Endothelial cell of umbilical vein (primary cell): ENCODE data around the gene PALB2. TPM values are rescaled to one million over a fixed set of nuclear protein-coding genes. Genes with fewer than 3 reads are reported as not detected.

ENCODE experiments used
- BruUV-seq: library from RNA; stranded (reverse); fragments of 400-500 nt; replicated peaks from 2 replicates; lab custom pipeline; 2021; lab: Mats Ljungman, UMichigan
- CTCF ChIA-PET: fragments of 300-600, 350-600 bp; sonication (Branson Sonifier 250); formaldehyde crosslinking; loops from one replicate; lab custom pipeline; 2021; ENCODE audit warnings: antibody characterized with exemption, inconsistent platforms; lab: Charles Lee
- POLR2A ChIA-PET: fragments of 300-600, 350-600 bp; sonication (Branson Sonifier 250); formaldehyde crosslinking; loops from one replicate; lab custom pipeline; 2021; ENCODE audit warnings: antibody characterized with exemption, inconsistent platforms; lab: Charles Lee
- DNase-seq: peaks from one replicate; pipeline ENCODE4 v3.0.0-alpha.2; 2011; ENCODE audit warnings: low read depth, low spot score
- FAIRE-seq: peaks from 2 replicates; lab custom pipeline; 2011; peaks lifted over from hg19 to GRCh38; lab: Jason Lieb, UNC
- H2AFZ ChIP-seq: 2 replicates; pipeline ENCODE4 v1.6.0; 2012; ENCODE audit warnings: low read depth, low read length, control low read depth, inconsistent platforms
- H3K27ac ChIP-seq: 2 replicates; pipeline ENCODE4 v1.5.1; 2011; ENCODE audit warnings: low read depth, mild to moderate bottlenecking, control low read depth, low read length, moderate library complexity; ENCODE audit not compliant: insufficient read depth
- H3K27me3 ChIP-seq, 2 experiments: 2 replicates each; pipeline versions ENCODE4 v1.6.0 to v1.6.1; 2011; ENCODE audit warnings: low read length in 2 of 2, mixed read lengths in 1 of 2; ENCODE audit not compliant: control insufficient read depth in 2 of 2, insufficient read depth in 2 of 2
- H3K36me3 ChIP-seq, 2 experiments: 2 replicates in 1 of 2; 3 replicates in 1 of 2; pipeline ENCODE4 v1.5.1; 2011; ENCODE audit warnings: low read length in 2 of 2, mild to moderate bottlenecking in 1 of 2, moderate library complexity in 1 of 2; ENCODE audit not compliant: control insufficient read depth in 2 of 2, insufficient read depth in 2 of 2; ENCODE audit errors: extremely low read depth in 1 of 2
- H3K4me1 ChIP-seq: 3 replicates; pipeline ENCODE4 v1.5.1; 2011; ENCODE audit warnings: mild to moderate bottlenecking, low read length; ENCODE audit not compliant: control insufficient read depth, insufficient read depth; ENCODE audit errors: extremely low read depth
- H3K4me2 ChIP-seq: 2 replicates; pipeline ENCODE4 v1.6.1; 2011; ENCODE audit warnings: low read length, control low read depth, mixed read lengths; ENCODE audit not compliant: insufficient read depth
- H3K4me3 ChIP-seq, 3 experiments: fragments of 200-600 bp in 1 of 3; sonication (generic), shearing (Covaris generic) in 1 of 3; replicated peaks in 1 of 3; 2 replicates each; pipeline ENCODE4 v1.5.1; 2011 to 2016; ENCODE audit warnings: control low read depth in 3 of 3, low read length in 3 of 3, mild to moderate bottlenecking in 2 of 3, inconsistent platforms in 1 of 3, low read depth in 1 of 3, moderate library complexity in 1 of 3; ENCODE audit not compliant: insufficient read depth in 1 of 3
- H3K79me2 ChIP-seq: 2 replicates; pipeline ENCODE4 v1.6.0; 2012; ENCODE audit warnings: low read length, inconsistent platforms; ENCODE audit not compliant: control insufficient read depth, insufficient read depth
- H3K9ac ChIP-seq: replicated peaks from 2 replicates; pipeline ENCODE3; 2011; ENCODE audit warnings: low read length, control low read depth; ENCODE audit not compliant: insufficient read depth; ENCODE audit errors: extremely low read depth
- H3K9me1 ChIP-seq: replicated peaks from 3 replicates; pipeline ENCODE4 v1.6.0; 2011; ENCODE audit warnings: mild to moderate bottlenecking, low read length; ENCODE audit not compliant: control insufficient read depth, insufficient read depth; ENCODE audit errors: extremely low read depth
- H3K9me3 ChIP-seq: replicated peaks from 2 replicates; pipeline ENCODE4 v1.5.1; 2012; ENCODE audit warnings: low read length, inconsistent platforms; ENCODE audit not compliant: control insufficient read depth, insufficient read depth
- H4K20me1 ChIP-seq: replicated peaks from 2 replicates; pipeline ENCODE3; 2011; ENCODE audit warnings: mild to moderate bottlenecking, low read length; ENCODE audit not compliant: control insufficient read depth, insufficient read depth; ENCODE audit errors: extremely low read depth
- EZH2 ChIP-seq: IDR thresholded peaks from 2 replicates; pipeline ENCODE4 v1.6.1; 2012; ENCODE audit warnings: borderline replicate concordance, low read depth, mild to moderate bottlenecking, moderate library complexity, low read length, inconsistent platforms; ENCODE audit not compliant: severe bottlenecking
- FOS ChIP-seq: IDR thresholded peaks from 2 replicates; pipeline ENCODE4 v1.6.1; 2011; ENCODE audit warnings: mild to moderate bottlenecking, low read length, moderate library complexity, borderline replicate concordance; ENCODE audit not compliant: insufficient read depth
- GATA2 ChIP-seq: IDR thresholded peaks from 2 replicates; pipeline ENCODE4 v1.7.0; 2011; ENCODE audit warnings: low read depth, mild to moderate bottlenecking, moderate library complexity, mixed read lengths, low read length; ENCODE audit not compliant: insufficient read length, insufficient read depth
- JUN ChIP-seq: IDR thresholded peaks from 2 replicates; pipeline ENCODE4 v1.6.1; 2011; ENCODE audit warnings: borderline replicate concordance, low read depth; ENCODE audit not compliant: insufficient read length, insufficient read depth
- MAX ChIP-seq: IDR thresholded peaks from 2 replicates; pipeline ENCODE4 v1.6.1; 2011; ENCODE audit not compliant: insufficient read depth, insufficient read length
- MYC ChIP-seq: IDR thresholded peaks from one replicate; pipeline ENCODE4 v1.6.1; 2011; ENCODE audit warnings: mild to moderate bottlenecking, low read depth, low read length
- POLR2A ChIP-seq: IDR thresholded peaks from 2 replicates; pipeline ENCODE4 v1.6.1; 2012; ENCODE audit warnings: low read depth, mild to moderate bottlenecking, control low read depth, low read length
- POLR2AphosphoS5 ChIP-seq: IDR thresholded peaks from 2 replicates; pipeline ENCODE4 v1.6.1; 2012; ENCODE audit warnings: low read depth, mild to moderate bottlenecking, control low read depth, low read length, moderate library complexity; ENCODE audit not compliant: insufficient read depth
- dilution Hi-C: fragments of 300-500 bp; cut with MboI; formaldehyde crosslinking; loops from one replicate; pipeline ENCODE4 v1.15.0; 2019; ENCODE audit warnings: low sequenced_read_pairs; ENCODE audit not compliant: extremely low pct_ligation_motif_present
- intact Hi-C: fragments of 100-400 bp; cut with micrococcal nuclease; formaldehyde crosslinking; loops from one replicate; pipeline ENCODE4 v1.10.0; 2022
- polyA plus RNA-seq, 4 experiments: library from polyadenylated mRNA; depleted of rRNA in 3 of 4; stranded (reverse) in 3 of 4; unstranded in 1 of 4; fragments of >200 nt; gene quantifications; 2 replicates each; pipeline versions ENCODE4 v1.2.1 to v1.2.3, GENCODE V29; 2011 to 2012; ENCODE audit warnings: missing spikeins in 1 of 4
- total RNA-seq: library from RNA; stranded (reverse); gene quantifications from 2 replicates; pipeline ENCODE4 v1.2.3, GENCODE V29; 2021
- TF ChIP-seq, protein P1 (sequence below), 2 donors: IDR thresholded peaks; 1 replicate in 1 of 2; 2 replicates in 1 of 2; pipeline ENCODE4 v1.5.1; 2011; ENCODE audit warnings: low read length in 2 of 2, mild to moderate bottlenecking in 2 of 2, moderate library complexity in 2 of 2, control low read depth in 1 of 2, inconsistent platforms in 1 of 2, low read depth in 1 of 2; ENCODE audit not compliant: insufficient read depth in 1 of 2; ENCODE audit errors: extremely low read depth in 1 of 2

The PALB2 gene
- total and polyA plus RNA-seq, 2 donors (not counting 3 experiments of a cell fraction or from before 2014, with no cell fraction given) = 5.1 to 15.6 TPM

DNA sequence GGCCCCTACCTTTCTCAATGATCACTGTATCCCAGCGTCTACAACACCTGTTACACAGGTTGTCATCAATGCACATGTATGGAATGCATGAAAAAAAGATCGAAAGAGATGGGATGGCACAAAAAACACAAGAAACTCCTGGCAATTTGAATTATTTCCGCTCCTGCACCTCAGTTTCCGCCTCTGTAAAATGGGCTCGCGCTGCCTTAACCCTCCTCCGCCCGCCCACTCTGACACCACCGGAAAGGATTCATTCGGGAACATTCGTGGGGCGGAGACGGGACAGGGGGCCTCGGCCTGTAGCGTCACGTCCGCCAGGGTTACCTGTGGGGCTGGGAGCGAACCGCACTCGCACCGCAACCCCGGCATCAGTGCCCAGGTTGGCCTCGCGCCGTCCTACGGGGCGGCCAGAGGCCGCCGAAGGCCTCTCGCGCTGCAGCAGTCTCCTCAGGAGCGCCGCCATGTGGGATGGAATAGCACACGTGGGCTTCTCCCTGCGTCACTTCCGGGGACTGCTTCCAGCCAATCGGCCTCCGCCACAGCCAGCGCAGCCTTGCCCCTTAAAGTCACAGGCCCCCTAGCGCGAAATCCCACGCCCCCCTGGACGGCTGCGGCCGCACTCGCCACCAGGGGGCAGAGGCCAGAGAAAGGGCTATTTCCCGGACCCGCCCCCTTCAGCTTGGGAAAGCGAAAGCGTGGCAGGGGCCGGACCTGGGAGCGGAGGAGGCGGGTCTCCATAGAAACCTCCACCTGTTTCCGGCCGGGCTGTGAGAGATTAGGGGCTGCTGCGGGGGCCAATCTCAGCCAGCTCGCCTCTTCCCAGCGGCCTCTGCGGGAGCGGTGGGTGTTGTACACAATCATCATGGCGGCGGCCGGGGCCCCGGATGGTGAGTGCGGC, 84.0 kb downstream of the PALB2 start, which contains the start of the genes EARS2 and UBFD1:
Gene EARS2 (minus strand): TSS at position 470 of the 898 bp plus-strand sequence. CDS start 7 bp downstream, at position 463.
Gene UBFD1 (plus strand): TSS at position 847 of the 898 bp plus-strand sequence. CDS start 16 bp downstream, at position 863.
- H3K9me3 ChIP-seq = no peaks in the 10 kb centered on the region
- POLR2A ChIA-PET = interaction anchor here (0.9 to 1.2 kb wide), 2 partner anchors 17 to 65 kb away, joined by 4 to 5 read pairs; no protein-coding TSS in a partner anchor
- FAIRE-seq (peak; percentile 97), DNase-seq (peak; percentile 100)
- H3K4me1 ChIP-seq = peaks cover 12% of the 10 kb centered on the region
- no peaks in the 10 kb centered on the region for H3K27me3 ChIP-seq
- H3K79me2 ChIP-seq = peaks cover 30% of the 10 kb centered on the region
- peak within 1 kb of the TSS; percentile 74 for H3K27ac ChIP-seq
- H4K20me1 ChIP-seq = no peaks in the 10 kb centered on the region
- H3K9me1 ChIP-seq = no peaks in the 10 kb centered on the region
- dilution Hi-C loops = no loop called here
- CTCF ChIA-PET = interaction anchor here (0.8 to 1.6 kb wide), 13 partner anchors 11 to 171 kb away, joined by 3 to 11 read pairs (median 5); partner anchors contain the start of genes DCTN5 and PALB2
- peak within 1 kb of the TSS; percentile 74 to 92 (median 86) for H3K4me3 ChIP-seq
- BruUV-seq = TSS peak; percentile 73
- peak within 1 kb of the TSS; percentile 91 for H3K4me2 ChIP-seq
- peaks cover 4 to 7% of the 10 kb centered on the region in 2 experiments for H3K36me3 ChIP-seq
- peak within 1 kb of the TSS; percentile 83 for H2AFZ ChIP-seq
- TF ChIP-seq, protein P1, sequence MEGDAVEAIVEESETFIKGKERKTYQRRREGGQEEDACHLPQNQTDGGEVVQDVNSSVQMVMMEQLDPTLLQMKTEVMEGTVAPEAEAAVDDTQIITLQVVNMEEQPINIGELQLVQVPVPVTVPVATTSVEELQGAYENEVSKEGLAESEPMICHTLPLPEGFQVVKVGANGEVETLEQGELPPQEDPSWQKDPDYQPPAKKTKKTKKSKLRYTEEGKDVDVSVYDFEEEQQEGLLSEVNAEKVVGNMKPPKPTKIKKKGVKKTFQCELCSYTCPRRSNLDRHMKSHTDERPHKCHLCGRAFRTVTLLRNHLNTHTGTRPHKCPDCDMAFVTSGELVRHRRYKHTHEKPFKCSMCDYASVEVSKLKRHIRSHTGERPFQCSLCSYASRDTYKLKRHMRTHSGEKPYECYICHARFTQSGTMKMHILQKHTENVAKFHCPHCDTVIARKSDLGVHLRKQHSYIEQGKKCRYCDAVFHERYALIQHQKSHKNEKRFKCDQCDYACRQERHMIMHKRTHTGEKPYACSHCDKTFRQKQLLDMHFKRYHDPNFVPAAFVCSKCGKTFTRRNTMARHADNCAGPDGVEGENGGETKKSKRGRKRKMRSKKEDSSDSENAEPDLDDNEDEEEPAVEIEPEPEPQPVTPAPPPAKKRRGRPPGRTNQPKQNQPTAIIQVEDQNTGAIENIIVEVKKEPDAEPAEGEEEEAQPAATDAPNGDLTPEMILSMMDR (IDR thresholded peaks at IDR 0.05; ENCODE audit: extremely low read depth in 1 of 2, insufficient read depth in 1 of 2, low read depth in 1 of 2, low read length in 2 of 2) = peak; percentile 98 to 100
- peak; percentile 71 for TF ChIP-seq POLR2A
- TF ChIP-seq FOS = no peak
- peak; percentile 75 for TF ChIP-seq MYC
- TF ChIP-seq JUN = no peak
- TF ChIP-seq GATA2 = no peak
- TF ChIP-seq POLR2AphosphoS5 = peak; percentile 84
- peak; percentile 96 for TF ChIP-seq MAX
- no peak for TF ChIP-seq EZH2
- H3K9ac ChIP-seq = peak within 1 kb of the TSS; percentile 87
- intact Hi-C loops = loop anchor here (1.0 to 2.0 kb wide), 12 partner anchors 39 to 982 kb away; partner anchors contain the start of genes COG7, DCTN5, GGA2 and NDUFAB1
